Activated naive CD8-positive, alpha-beta T cell (primary cell): Measurements from ENCODE around the gene SGIP1.

ENCODE experiments used
- H3K27ac Mint-ChIP-seq: one replicate; pipeline ENCODE4 v1.8.0; 2021; ENCODE audit warnings: mixed read lengths
- H3K27me3 Mint-ChIP-seq: one replicate; pipeline ENCODE4 v1.8.0; 2021; ENCODE audit warnings: mixed read lengths
- H3K36me3 Mint-ChIP-seq: one replicate; pipeline ENCODE4 v1.8.0; 2021; ENCODE audit warnings: mixed read lengths
- H3K4me1 Mint-ChIP-seq: one replicate; pipeline ENCODE4 v1.8.0; 2021; ENCODE audit warnings: low read depth, mixed read lengths
- H3K4me3 Mint-ChIP-seq: one replicate; pipeline ENCODE4 v1.8.0; 2021; ENCODE audit warnings: mild to moderate bottlenecking, mixed read lengths
- H3K9me3 Mint-ChIP-seq: one replicate; pipeline ENCODE4 v1.8.0; 2021; ENCODE audit warnings: low read depth, mixed read lengths

The SGIP1 gene, protein sequence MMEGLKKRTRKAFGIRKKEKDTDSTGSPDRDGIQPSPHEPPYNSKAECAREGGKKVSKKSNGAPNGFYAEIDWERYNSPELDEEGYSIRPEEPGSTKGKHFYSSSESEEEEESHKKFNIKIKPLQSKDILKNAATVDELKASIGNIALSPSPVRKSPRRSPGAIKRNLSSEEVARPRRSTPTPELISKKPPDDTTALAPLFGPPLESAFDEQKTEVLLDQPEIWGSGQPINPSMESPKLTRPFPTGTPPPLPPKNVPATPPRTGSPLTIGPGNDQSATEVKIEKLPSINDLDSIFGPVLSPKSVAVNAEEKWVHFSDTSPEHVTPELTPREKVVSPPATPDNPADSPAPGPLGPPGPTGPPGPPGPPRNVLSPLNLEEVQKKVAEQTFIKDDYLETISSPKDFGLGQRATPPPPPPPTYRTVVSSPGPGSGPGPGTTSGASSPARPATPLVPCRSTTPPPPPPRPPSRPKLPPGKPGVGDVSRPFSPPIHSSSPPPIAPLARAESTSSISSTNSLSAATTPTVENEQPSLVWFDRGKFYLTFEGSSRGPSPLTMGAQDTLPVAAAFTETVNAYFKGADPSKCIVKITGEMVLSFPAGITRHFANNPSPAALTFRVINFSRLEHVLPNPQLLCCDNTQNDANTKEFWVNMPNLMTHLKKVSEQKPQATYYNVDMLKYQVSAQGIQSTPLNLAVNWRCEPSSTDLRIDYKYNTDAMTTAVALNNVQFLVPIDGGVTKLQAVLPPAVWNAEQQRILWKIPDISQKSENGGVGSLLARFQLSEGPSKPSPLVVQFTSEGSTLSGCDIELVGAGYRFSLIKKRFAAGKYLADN

DNA sequence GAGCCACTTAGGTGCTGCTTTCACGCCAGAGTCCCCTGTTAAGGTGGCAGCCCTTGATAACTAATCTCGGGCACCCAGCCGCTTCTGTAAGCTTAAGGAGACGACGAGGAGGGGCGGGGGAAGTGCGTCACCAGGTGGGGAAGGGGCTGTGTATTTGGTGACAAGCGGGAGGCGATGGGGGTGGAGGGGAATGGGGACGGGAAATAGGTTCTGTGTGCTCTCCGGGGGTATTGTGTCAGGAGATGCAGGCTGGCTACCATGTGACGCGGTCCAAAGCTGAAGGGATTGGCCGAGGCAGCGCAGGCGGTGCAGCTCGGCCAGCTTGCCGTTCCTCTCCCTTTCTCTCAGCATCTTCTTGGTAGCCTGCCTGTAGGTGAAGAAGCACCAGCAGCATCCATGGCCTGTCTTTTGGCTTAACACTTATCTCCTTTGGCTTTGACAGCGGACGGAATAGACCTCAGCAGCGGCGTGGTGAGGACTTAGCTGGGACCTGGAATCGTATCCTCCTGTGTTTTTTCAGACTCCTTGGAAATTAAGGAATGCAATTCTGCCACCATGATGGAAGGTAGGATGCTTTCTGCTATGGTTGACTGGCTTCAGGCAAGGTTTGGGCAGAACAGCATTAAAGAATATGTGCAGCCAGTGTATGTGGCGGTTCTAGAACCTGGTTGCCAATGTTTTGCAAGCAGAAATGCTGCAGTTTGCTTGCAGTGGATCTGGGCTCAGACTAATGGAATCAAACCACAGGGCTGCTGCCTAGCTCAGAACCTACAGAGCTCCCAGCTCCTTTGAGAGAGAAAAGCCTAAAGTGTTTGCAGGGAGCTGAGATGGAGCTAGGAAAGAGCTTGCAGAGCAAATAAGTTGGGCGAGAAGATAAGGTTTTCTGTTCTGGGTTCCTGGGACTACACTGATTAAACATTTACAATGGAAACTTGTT is at the start of gene SGIP1:
SGIP1 (plus strand) TSS at position 350 of the 937 bp plus-strand sequence; CDS start at position 556, 206 bp downstream.
- Mint-ChIP-seq H3K4me3 (peak within 1 kb of the TSS; percentile 93), H3K4me1 (peaks cover 13% of the 10 kb centered on the region), H3K36me3 (no peaks in the 10 kb centered on the region), H3K27me3 (peaks cover 34% of the 10 kb centered on the region), H3K9me3 (no peaks in the 10 kb centered on the region), H3K27ac (no peak within 1 kb of the TSS)

DNA sequence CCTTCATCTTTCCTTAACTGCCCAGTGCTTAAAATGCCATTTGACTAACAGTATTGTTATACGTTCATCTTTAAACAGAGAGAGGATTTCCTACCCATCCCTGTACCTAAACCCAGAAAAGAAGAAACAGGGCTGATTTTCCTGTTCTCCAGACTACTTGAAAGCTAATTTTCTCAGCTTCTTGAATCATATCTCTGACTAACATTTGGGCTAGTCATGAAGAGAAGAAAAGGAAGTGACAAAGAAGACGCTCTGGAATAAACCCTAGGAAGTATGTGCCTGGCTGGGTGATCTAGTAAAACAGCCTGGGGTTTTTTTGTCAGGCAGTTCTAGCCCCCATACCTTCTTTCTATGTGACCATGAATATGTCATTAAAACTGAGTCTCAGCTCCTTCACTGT is 44.8 kb upstream of the SGIP1 start:
- no peaks in the 10 kb centered on the region for H3K9me3 Mint-ChIP-seq
- no peaks in the 10 kb centered on the region for H3K4me1 Mint-ChIP-seq
- no peaks in the 10 kb centered on the region for H3K36me3 Mint-ChIP-seq
- H3K4me3 Mint-ChIP-seq = no peak overlapping the region
- H3K27me3 Mint-ChIP-seq = no peaks in the 10 kb centered on the region
- H3K27ac Mint-ChIP-seq = no peak overlapping the region

DNA sequence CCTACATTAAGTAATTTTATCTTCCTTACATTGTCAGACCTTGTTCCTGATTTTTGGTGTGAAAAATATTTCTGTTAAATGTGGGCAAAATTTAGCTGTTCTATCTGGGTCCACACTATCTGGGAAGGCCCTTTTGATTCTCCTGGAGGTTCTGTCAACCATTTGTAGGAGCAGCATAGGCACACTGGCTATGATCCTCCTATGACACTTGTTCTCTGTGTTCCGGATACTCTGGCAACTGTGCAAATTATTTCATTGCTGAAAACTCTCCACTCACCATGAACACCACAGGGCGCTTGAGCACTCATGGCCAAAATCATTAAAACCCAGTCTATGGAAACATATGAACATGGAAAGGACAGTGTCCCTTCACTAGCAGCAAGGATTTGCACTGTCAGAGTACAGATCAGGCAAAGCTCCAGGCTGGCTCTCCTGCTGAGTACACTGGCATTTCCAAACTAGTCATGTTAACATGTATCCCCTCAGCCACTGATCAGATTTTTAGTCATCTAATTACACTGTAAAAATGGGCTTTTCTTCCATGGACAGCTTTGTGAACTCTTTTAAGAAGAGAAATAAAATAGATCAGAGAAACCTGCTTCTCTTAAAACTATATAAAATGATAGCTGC is 43.9 kb upstream of the SGIP1 start:
- Mint-ChIP-seq H3K4me1 (no peaks in the 10 kb centered on the region), H3K4me3 (no peak overlapping the region), H3K27me3 (no peaks in the 10 kb centered on the region), H3K9me3 (no peaks in the 10 kb centered on the region), H3K36me3 (no peaks in the 10 kb centered on the region), H3K27ac (no peak overlapping the region)

- no peaks in the 10 kb centered on the region for H3K9me3 Mint-ChIP-seq
- no peaks in the 10 kb centered on the region for H3K36me3 Mint-ChIP-seq
- H3K4me3 Mint-ChIP-seq = no peak overlapping the region
- no peaks in the 10 kb centered on the region for H3K4me1 Mint-ChIP-seq
- no peaks in the 10 kb centered on the region for H3K27me3 Mint-ChIP-seq
- no peak overlapping the region for H3K27ac Mint-ChIP-seq
These were observed 43.1 kb upstream of the SGIP1 start for GRCh38 chr1:66490816-66491215.

DNA sequence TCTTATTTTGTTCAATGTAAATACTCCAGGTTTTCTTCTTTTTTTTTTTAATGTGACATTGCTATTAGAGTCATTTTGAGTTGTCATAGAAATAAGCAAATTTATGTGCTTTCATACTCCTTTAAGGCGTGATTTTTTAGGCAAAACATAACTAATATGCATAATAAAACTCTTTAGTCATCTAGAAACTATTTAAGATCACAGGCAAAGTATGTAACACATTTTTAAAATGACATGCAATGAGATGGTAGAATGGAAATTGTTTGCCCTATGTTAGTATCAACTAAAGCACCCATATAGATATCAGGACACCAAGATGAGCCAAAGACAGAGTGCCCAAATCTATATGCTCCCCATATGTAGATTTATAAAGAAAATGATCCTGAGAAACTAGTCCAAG is 41.5 kb upstream of the SGIP1 start:
- Mint-ChIP-seq H3K9me3 (no peaks in the 10 kb centered on the region), H3K4me1 (no peaks in the 10 kb centered on the region), H3K36me3 (no peaks in the 10 kb centered on the region), H3K27me3 (peaks cover 3% of the 10 kb centered on the region), H3K27ac (no peak overlapping the region), H3K4me3 (no peak overlapping the region)

- H3K27me3 Mint-ChIP-seq = peaks cover 4% of the 10 kb centered on the region
- H3K4me1 Mint-ChIP-seq = no peaks in the 10 kb centered on the region
- H3K36me3 Mint-ChIP-seq = no peaks in the 10 kb centered on the region
- H3K9me3 Mint-ChIP-seq = no peaks in the 10 kb centered on the region
- H3K4me3 Mint-ChIP-seq = no peak overlapping the region
- H3K27ac Mint-ChIP-seq = no peak overlapping the region
These were observed 40.2 kb upstream of the SGIP1 start for GRCh38 chr1:66493731-66494130.

- H3K36me3 Mint-ChIP-seq = no peaks in the 10 kb centered on the region
- H3K27me3 Mint-ChIP-seq = peaks cover 8% of the 10 kb centered on the region
- no peaks in the 10 kb centered on the region for H3K4me1 Mint-ChIP-seq
- no peak overlapping the region for H3K4me3 Mint-ChIP-seq
- no peak overlapping the region for H3K27ac Mint-ChIP-seq
- no peaks in the 10 kb centered on the region for H3K9me3 Mint-ChIP-seq
These were observed 39.5 kb upstream of the SGIP1 start for GRCh38 chr1:66494482-66494881.

DNA sequence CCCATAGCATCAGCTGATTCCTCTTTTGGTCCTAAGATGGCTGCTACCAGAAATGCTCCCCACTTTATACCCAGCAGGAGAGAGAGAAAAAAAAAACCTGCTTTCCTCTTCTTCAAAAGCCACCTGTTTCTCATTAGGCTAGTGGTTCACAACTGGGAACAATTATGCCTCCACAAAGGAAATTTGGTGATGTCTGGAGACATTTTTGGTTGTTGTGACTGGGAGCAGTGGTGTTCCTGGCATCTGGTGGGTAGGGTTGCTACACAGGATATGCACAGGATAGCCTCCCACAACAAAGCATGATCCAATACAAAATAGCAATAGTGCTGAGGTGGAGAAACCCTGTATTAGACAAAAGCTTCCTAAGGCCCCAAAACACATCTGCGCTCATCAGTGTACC is 38.5 kb upstream of the SGIP1 start:
- Mint-ChIP-seq H3K9me3 (no peaks in the 10 kb centered on the region), H3K4me3 (no peak overlapping the region), H3K27me3 (peaks cover 11% of the 10 kb centered on the region), H3K27ac (no peak overlapping the region), H3K4me1 (no peaks in the 10 kb centered on the region), H3K36me3 (no peaks in the 10 kb centered on the region)

DNA sequence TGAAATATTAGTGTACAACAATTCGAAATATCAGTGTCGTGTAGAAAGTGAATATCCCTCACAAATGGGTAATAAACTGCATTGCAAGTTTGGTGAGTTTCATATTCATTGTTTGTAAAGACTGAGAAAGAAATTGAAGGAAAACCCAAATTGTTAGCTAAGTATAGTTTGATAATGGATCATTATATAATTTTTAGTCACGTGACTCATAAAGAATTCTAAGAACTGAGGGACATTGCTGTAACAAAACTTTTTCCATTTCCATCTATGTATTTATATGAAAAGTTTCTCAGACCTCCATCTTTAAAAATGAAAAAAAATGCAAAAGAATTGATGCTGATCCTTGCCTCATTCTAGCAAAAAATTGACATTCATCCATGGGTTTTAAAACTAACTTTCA is 36.0 kb upstream of the SGIP1 start:
- no peak overlapping the region for H3K27ac Mint-ChIP-seq
- no peaks in the 10 kb centered on the region for H3K36me3 Mint-ChIP-seq
- H3K4me3 Mint-ChIP-seq = no peak overlapping the region
- peaks cover 15% of the 10 kb centered on the region for H3K27me3 Mint-ChIP-seq
- H3K4me1 Mint-ChIP-seq = no peaks in the 10 kb centered on the region
- no peaks in the 10 kb centered on the region for H3K9me3 Mint-ChIP-seq

- Mint-ChIP-seq H3K4me3 (no peak overlapping the region), H3K27ac (no peak overlapping the region), H3K9me3 (no peaks in the 10 kb centered on the region), H3K4me1 (no peaks in the 10 kb centered on the region), H3K27me3 (peaks cover 15% of the 10 kb centered on the region), H3K36me3 (no peaks in the 10 kb centered on the region)
These were observed 33.7 kb upstream of the SGIP1 start for GRCh38 chr1:66500301-66500700.

GRCh38 chr1:66502086-66502485 is 31.9 kb upstream of the SGIP1 start:
- no peaks in the 10 kb centered on the region for H3K36me3 Mint-ChIP-seq
- peaks cover 13% of the 10 kb centered on the region for H3K27me3 Mint-ChIP-seq

GRCh38 chr1:66503841-66504470 is 30.0 kb upstream of the SGIP1 start:
- Mint-ChIP-seq H3K4me1 (no peaks in the 10 kb centered on the region), H3K27ac (no peak overlapping the region), H3K27me3 (peaks cover 11% of the 10 kb centered on the region), H3K36me3 (no peaks in the 10 kb centered on the region), H3K9me3 (no peaks in the 10 kb centered on the region), H3K4me3 (no peak overlapping the region)

More at GRCh38 chr1:66502086-66502485, 31.9 kb upstream of the SGIP1 start:
- Mint-ChIP-seq H3K9me3 (no peaks in the 10 kb centered on the region), H3K4me1 (no peaks in the 10 kb centered on the region), H3K4me3 (no peak overlapping the region), H3K27ac (no peak overlapping the region)

GRCh38 chr1:66505671-66506392 is 28.1 kb upstream of the SGIP1 start:
- Mint-ChIP-seq H3K27me3 (peaks cover 6% of the 10 kb centered on the region), H3K4me3 (no peak overlapping the region), H3K27ac (no peak overlapping the region), H3K36me3 (no peaks in the 10 kb centered on the region), H3K4me1 (no peaks in the 10 kb centered on the region), H3K9me3 (no peaks in the 10 kb centered on the region)
